ENCODE results near the gene RGS3.

The RGS3 gene

GRCh38 chr9:113620377-113621161 is 157.0 kb downstream of the RGS3 start (continued):
- TF ChIP-seq HOXC10 (CRISPR knock-in tag; IDR thresholded peaks at IDR 0.05) (no peak), ZNF416 (tag by site-specific recombination; IDR thresholded peaks at IDR 0.05) (no peak), ZNF19 (tag by site-specific recombination; IDR thresholded peaks at IDR 0.05; ENCODE audit: low read depth) (no peak), FEZF1 (tag by site-specific recombination; IDR thresholded peaks at IDR 0.05) (peak; percentile 10; the same call in 1 of the 2 replicates), ZNF175 (tag by site-specific recombination; IDR thresholded peaks at IDR 0.05) (no peak), HOXD13 (CRISPR knock-in tag; IDR thresholded peaks at IDR 0.05; ENCODE audit: borderline replicate concordance) (no peak), GLIS1 (tag by site-specific recombination; IDR thresholded peaks at IDR 0.05) (peak; percentile 60), SP2 (tag by site-specific recombination; IDR thresholded peaks at IDR 0.05) (no peak), HIC1 (tag by site-specific recombination; IDR thresholded peaks at IDR 0.05) (peak; percentile 79), ATF2 (tag by site-specific recombination; IDR thresholded peaks at IDR 0.05; ENCODE audit: low read depth) (peak; percentile 82), BCL6B (tag by site-specific recombination; IDR thresholded peaks at IDR 0.05) (no peak), ZNF677 (tag by site-specific recombination; IDR thresholded peaks at IDR 0.05) (no peak), KLF16 (tag by site-specific recombination; IDR thresholded peaks at IDR 0.05) (no peak), ZEB2 (tag by site-specific recombination; IDR thresholded peaks at IDR 0.05) (0 out of 2 replicates have a peak, but pooled peaks have one; percentile 45), INSM2 (tag by site-specific recombination; IDR thresholded peaks at IDR 0.05) (no peak), BCL11B (tag by site-specific recombination; IDR thresholded peaks at IDR 0.05; ENCODE audit: low read depth) (no peak), OVOL3 (tag by site-specific recombination; IDR thresholded peaks at IDR 0.05) (no peak), ZNF660 (tag by site-specific recombination; IDR thresholded peaks at IDR 0.05) (peak; percentile 54; the same call in 1 of the 2 replicates), SP3 (tag by site-specific recombination; IDR thresholded peaks at IDR 0.05) (no peak), ZNF423 (tag by site-specific recombination; IDR thresholded peaks at IDR 0.05) (no peak; the same call in 1 of the 2 replicates), SCRT1 (tag by site-specific recombination; IDR thresholded peaks at IDR 0.05; ENCODE audit: borderline replicate concordance) (no peak), ZNF266 (tag by site-specific recombination; IDR thresholded peaks at IDR 0.05; ENCODE audit: low read depth) (no peak), ZNF169 (tag by site-specific recombination; IDR thresholded peaks at IDR 0.05) (no peak), ZNF629 (tag by site-specific recombination; IDR thresholded peaks at IDR 0.05) (peak; percentile 72), ZSCAN30 (tag by site-specific recombination; IDR thresholded peaks at IDR 0.05) (no peak), ZNF837 (tag by site-specific recombination; IDR thresholded peaks at IDR 0.05) (no peak), ZNF148 (tag by site-specific recombination; IDR thresholded peaks at IDR 0.05; ENCODE audit: borderline replicate concordance) (no peak), ZNF174 (tag by site-specific recombination; IDR thresholded peaks at IDR 0.05) (no peak), ZNF488 (tag by site-specific recombination; IDR thresholded peaks at IDR 0.05) (no peak), ZNF223 (tag by site-specific recombination; IDR thresholded peaks at IDR 0.05) (no peak), ZNF473 (tag by site-specific recombination; IDR thresholded peaks at IDR 0.05) (no peak)

Data from HEK293 (cell line).